Subcutaneous adipose tissue (tissue), 4 donors: Measurements from ENCODE around the gene HOTAIR. TPM values are rescaled to one million over a fixed set of nuclear protein-coding genes. Genes with fewer than 3 reads are reported as not detected.

Experiments
- CTCF ChIP-seq: fragments of 450-650 bp; IDR thresholded peaks from one replicate; pipeline ENCODE4 v1.5.1; 2016; ENCODE audit warnings: low read depth, mild to moderate bottlenecking, control low read depth, antibody characterized with exemption, moderate library complexity
- total RNA-seq, 4 donors: library from RNA; depleted of rRNA; stranded (reverse); fragments of >200 nt; gene quantifications; one replicate each; pipeline ENCODE4 v1.1.0, GENCODE V29; 2016

The HOTAIR gene
- total RNA-seq, 4 donors from 2014 or later, result 0.34 to 3.4 (median 0.61) TPM

- TF ChIP-seq CTCF, result no peak
Measured at GRCh38 chr12:54005531-54005852, 30.7 kb upstream of the HOTAIR start.

- no peak for TF ChIP-seq CTCF
Measured at GRCh38 chr12:54004841-54005530, 30.2 kb upstream of the HOTAIR start.

GRCh38 chr12:54004063-54004840 is 29.5 kb upstream of the HOTAIR start:
- TF ChIP-seq CTCF, result no peak

GRCh38 chr12:54003625-54004024 is 28.9 kb upstream of the HOTAIR start:
- TF ChIP-seq CTCF, result no peak

GRCh38 chr12:54002915-54003389 is 28.2 kb upstream of the HOTAIR start:
- no peak for TF ChIP-seq CTCF

- no peak for TF ChIP-seq CTCF
Measured at GRCh38 chr12:54002278-54002914, 27.6 kb upstream of the HOTAIR start.
